ENCODE data around the gene KIFC1. TPM values are rescaled to one million over a fixed set of nuclear protein-coding genes. Genes with fewer than 3 reads are reported as not detected.

The KIFC1 gene
- total RNA-seq, 1 donor from 2014 or later = 0.49 TPM

- peaks cover 10% of the 10 kb centered on the region for H3K4me1 ChIP-seq
- no peak overlapping the region for H3K4me3 ChIP-seq
- no peaks in the 10 kb centered on the region for H3K9me3 ChIP-seq (replicated peaks)
- no peak for TF ChIP-seq CTCF (IDR thresholded peaks at IDR 0.05; ENCODE audit: borderline replicate concordance)
- no peak overlapping the region for H3K27ac ChIP-seq (replicated peaks)
- H3K36me3 ChIP-seq = no peaks in the 10 kb centered on the region
- intact Hi-C loops (cut with micrococcal nuclease) = no loop called here
- no peaks in the 10 kb centered on the region for H3K27me3 ChIP-seq (ENCODE audit: low read depth)
- no peak for DNase-seq
These were observed 11.2 kb upstream of the KIFC1 start for GRCh38 chr6:33380272-33380981.

GRCh38 chr6:33383427-33384185, 8.0 kb upstream of the KIFC1 start:
- no peak for TF ChIP-seq CTCF (IDR thresholded peaks at IDR 0.05; ENCODE audit: borderline replicate concordance)
- Histone ChIP-seq H3K4me3 (no peak overlapping the region), H3K4me1 (no peaks in the 10 kb centered on the region), H3K27ac (replicated peaks) (no peak overlapping the region), H3K9me3 (replicated peaks) (no peaks in the 10 kb centered on the region), H3K27me3 (ENCODE audit: low read depth) (no peaks in the 10 kb centered on the region), H3K36me3 (no peaks in the 10 kb centered on the region)
- intact Hi-C loops (cut with micrococcal nuclease) = no loop called here
- DNase-seq = no peak

- Histone ChIP-seq H3K36me3 (no peaks in the 10 kb centered on the region), H3K9me3 (replicated peaks) (no peaks in the 10 kb centered on the region), H3K27me3 (ENCODE audit: low read depth) (no peaks in the 10 kb centered on the region), H3K27ac (replicated peaks) (no peak overlapping the region), H3K4me3 (no peak overlapping the region), H3K4me1 (no peaks in the 10 kb centered on the region)
- intact Hi-C loops (cut with micrococcal nuclease) = no loop called here
- TF ChIP-seq CTCF (IDR thresholded peaks at IDR 0.05; ENCODE audit: borderline replicate concordance) = peak; percentile 35
- no peak for DNase-seq
These were observed 7.0 kb upstream of the KIFC1 start for GRCh38 chr6:33384581-33385020.

- Histone ChIP-seq H3K9me3 (replicated peaks) (no peaks in the 10 kb centered on the region), H3K4me3 (no peak overlapping the region), H3K4me1 (peaks cover 14% of the 10 kb centered on the region), H3K36me3 (no peaks in the 10 kb centered on the region), H3K27me3 (ENCODE audit: low read depth) (no peaks in the 10 kb centered on the region), H3K27ac (replicated peaks) (no peak overlapping the region)
- no peak for TF ChIP-seq CTCF (IDR thresholded peaks at IDR 0.05; ENCODE audit: borderline replicate concordance)
- no peak for DNase-seq
- intact Hi-C loops (cut with micrococcal nuclease) = no loop called here
These were observed 1.4 kb upstream of the KIFC1 start for GRCh38 chr6:33390173-33390572.

- H3K9me3 ChIP-seq (replicated peaks) = no peaks in the 10 kb centered on the region
- DNase-seq = no peak
- TF ChIP-seq CTCF (IDR thresholded peaks at IDR 0.05; ENCODE audit: borderline replicate concordance) = no peak
- intact Hi-C loops (cut with micrococcal nuclease) = no loop called here
- H3K36me3 ChIP-seq = no peaks in the 10 kb centered on the region
- H3K4me1 ChIP-seq = peaks cover 14% of the 10 kb centered on the region
- no peaks in the 10 kb centered on the region for H3K27me3 ChIP-seq (ENCODE audit: low read depth)
- peak overlapping the region; percentile 94 for H3K27ac ChIP-seq (replicated peaks)
- H3K4me3 ChIP-seq = peak overlapping the region; percentile 68
These were observed 801 bp upstream of the KIFC1 start for GRCh38 chr6:33390767-33391277.

Data from left ventricle myocardium inferior (tissue), 1 donor.